Suppressor macrophage treated with lipopolysaccharide for 4 hours (primary cell): Measurements from ENCODE around the gene GIPR.
"Not testable (repeated sequence)": the region's sequence is repeated elsewhere in the genome, so short reads cannot be mapped to it uniquely, and the experiment has no call there.

Experiments
- DNase-seq: peaks from one replicate; pipeline ENCODE4 v3.0.0-alpha.2; 2020

Gene GIPR

DNA sequence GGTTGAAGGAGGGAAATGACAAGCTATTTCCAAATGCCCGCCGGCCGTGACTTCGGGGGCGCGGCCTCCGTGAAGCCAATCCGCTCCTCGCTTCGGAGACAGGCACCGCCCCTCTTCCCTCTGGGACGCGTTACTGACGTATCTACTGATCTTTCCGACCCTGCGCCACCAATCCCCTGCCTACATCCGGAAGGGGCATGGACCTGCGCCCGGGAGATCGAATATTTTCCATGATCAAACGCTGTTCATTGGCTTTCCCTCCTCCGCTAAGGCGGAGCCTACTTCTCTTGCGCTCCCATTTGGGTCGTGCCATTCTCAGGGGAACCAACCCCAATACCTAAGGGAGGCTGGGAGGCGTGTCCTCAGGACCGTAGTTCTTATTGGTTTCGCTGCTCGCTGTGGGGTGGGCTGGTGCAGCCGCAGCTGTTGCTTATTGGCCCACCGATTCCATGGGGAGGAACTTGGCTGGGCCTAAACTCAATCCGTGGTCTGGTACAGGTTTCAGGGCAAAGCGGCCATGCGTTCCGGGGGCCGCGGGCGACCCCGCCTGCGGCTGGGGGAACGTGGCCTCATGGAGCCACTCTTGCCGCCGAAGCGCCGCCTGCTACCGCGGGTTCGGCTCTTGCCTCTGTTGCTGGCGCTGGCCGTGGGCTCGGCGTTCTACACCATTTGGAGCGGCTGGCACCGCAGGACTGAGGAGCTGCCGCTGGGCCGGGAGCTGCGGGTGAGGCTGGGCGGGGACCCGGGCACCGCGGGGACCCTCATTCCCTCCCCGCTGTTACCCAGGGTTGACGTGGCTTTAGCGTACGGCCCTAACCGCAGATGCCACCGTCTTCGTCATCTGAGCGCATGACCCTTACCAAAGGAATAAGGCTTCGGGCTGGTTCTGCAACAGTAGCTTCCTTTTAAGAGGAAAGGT lies 24.4 kb downstream of the GIPR start, which contains the start of gene QPCTL:
QPCTL (plus strand) TSS at position 480 of the 919 bp plus-strand sequence; CDS start at position 518, 38 bp downstream.
- DNase-seq: peak; percentile 99

DNA sequence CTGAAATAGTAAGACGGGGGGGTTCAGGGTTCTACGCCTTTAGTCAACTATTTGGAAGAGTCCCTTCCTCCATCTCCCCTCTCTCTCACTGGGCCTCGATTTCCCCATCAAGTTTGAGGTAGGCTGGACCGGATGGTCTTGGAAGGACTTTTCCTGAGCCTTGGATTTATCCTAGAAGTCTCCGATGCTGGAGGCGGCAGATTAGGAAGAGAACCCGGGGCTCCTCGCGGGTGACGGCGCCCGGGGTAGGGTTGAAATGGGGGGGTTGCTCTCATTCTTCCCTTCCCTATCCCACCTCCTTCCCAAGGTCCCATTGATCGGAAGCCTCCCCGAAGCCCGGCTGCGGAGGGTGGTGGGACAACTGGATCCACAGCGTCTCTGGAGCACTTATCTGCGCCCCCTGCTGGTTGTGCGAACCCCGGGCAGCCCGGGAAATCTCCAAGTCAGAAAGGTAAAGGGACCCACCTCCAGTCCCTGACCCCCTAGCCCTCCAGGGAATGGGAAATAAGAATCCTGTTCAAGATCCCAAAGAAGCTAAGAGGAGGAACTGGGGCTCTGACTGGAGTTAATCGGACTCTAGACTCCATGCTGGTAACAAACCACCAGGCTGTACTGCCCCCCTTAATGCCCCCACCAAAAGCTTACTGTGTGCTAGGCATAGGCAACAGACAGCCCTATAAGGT lies 25.2 kb downstream of the GIPR start:
- DNase-seq: peak; percentile 86

DNA sequence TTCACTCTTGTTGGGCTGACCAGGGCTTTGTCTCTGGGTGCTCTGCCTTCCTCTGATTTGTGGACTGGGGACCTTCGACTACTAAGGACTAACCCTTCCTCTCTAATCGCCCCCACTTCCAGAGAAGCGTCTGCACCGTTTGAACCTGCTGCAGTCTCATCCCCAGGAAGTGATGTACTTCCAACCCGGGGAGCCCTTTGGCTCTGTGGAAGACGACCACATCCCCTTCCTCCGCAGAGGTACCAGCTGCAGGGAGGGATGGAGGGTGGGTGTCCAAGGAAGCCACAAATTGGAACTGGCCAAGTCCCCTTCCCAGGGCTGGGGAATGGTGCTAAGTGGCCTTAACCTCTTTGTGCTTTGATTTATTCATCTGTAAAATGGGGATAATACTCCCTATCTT lies 33.7 kb downstream of the GIPR start:
- no peak for DNase-seq

DNA sequence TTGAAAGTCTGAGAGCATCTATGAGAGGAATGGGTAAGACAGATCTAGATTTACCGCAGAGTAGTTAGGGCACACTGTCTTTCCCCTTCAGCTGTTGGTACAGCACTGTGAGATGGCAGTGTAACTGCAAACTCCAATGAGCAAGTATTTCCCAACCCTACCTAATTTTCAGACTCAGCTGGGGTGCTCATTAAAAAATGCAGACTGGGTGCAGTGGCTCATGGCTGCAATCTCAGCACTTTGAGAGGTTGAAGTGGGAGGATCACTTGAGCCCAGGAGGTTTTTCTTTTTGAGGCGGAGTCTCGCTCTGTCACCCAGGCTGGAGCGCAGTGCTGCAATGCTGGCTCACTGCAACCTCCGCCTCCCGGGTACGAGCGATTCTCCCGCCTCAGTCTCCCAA lies 37.1 kb downstream of the GIPR start:
- no peak for DNase-seq

DNA sequence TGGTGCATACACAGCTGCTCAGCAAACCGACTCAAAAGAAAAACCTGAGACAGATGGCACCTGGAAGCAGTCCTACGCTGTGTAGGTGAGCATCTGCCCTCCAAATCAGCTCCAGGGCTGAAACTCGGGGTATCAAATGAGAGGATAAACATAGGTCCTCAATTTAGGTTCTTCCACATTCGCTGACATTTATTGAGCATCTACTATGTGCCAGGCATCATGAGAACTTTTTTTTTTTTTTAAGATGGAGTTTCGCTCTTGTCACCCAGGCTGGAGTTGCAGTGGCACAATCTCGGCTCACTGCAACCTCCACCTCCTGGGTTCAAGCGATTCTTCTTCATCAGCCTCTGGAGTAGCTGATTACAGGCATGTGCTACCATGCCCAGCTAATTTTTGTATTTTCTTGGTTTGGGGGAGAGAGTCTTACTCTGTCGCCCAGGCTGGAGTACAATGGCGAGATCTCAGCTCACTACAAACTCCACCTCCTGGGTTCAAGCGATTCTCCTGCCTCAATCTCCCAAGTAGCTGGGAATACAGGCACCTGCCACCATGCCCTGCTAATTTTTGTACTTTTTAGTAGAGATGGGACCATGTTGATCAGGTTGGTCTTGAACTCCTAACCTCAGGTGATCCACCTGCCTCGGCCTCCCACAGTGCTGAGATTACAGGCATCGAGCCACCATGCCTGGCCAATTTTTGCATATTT lies 37.8 kb downstream of the GIPR start:
- DNase-seq: no peak

DNA sequence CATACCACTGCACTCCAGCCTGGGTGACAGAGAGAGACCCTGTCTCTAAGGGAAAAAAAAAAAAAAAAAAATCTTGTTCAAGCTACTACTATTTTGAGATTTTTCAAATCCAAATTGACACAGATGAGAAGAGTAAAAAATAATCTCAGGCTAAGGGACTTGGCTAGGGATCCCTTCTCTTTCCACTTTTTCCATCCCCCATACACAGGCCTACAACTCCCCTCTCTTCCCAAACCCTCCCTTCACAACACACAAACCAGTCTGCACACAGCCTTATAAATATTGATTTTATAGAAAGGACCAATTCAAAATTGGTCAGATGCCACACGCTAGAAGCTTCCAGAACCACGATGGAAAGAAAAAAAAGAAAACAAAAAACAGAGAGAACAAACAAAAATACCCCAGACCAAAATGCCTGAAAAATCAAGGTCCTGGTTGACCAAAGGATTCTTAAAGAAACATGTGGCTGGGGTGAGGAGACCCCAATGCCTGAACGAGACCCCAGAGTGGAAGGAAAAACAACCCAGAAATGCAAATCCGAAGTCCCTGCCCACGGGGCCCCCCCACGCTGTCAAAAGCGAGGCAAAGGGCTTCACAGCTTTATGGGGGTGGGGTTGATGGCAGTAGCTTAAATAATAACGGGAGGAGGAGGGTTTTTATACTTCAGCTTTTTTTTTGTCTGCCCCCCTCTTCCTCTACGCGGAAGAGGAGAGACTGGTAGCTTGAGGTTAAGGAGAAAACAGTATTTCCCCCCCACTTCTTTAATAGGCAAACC lies 42.5 kb downstream of the GIPR start:
- DNase-seq: no peak

DNA sequence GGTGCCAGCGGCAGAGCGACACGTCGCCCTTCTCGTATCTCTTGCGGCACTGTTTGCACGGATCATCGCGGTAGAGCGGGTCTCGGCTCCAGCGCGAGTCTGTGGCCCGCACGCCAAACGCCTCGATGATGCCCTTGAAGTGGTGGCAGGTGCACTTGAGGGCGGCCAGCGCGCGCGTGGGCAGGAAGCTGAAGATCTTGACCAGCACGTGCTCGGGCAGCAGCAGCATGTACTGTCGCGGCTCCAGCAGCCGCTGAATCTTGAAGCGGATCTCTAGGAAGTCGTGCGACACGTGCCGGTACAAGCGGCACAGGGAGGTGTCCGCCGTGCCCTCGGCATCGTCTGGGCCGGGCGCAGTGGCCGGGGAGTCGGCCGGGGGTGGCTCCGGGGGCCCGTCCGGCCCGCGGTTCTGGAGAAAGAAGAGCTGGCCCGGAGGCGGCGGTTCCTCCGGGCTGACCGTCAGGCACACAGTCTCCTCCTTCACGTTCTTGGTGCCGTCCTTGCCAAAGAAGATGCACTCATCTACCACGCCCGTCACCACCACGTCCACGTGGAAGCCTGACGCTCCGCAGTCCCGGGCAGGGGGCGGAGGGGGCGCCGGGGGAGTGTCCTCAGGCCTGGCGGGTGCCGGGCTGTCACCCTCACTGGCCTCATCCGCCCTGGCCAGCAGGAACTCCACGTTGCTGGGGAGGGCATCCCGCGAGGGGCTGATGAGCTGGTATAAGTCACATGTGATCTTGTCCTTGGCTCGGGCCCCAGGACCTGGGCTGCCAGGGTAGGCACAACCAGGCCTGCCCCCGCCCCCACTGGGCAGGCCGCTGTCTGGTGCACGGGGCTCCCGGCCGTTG lies 44.1 kb downstream of the GIPR start:
- no peak for DNase-seq

DNA sequence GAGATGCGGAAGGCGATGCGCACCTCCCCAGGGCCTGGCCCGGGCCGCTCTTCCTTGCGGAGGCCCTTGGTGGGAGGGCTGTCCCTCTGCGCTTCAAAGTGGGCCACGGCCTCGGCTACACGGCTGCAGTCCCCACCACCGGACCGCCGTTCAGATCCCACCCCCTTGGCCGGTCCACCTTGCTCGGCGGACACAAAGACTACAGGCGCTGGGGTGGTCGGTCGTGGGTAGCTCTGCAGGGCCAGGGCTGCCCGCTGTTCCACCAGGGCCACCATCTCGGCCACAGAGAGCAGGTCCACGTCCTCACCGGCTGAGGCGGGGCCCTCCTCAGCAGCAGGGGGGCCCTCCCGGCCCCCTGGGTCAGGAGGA lies 44.7 kb downstream of the GIPR start:
- no peak for DNase-seq

DNA sequence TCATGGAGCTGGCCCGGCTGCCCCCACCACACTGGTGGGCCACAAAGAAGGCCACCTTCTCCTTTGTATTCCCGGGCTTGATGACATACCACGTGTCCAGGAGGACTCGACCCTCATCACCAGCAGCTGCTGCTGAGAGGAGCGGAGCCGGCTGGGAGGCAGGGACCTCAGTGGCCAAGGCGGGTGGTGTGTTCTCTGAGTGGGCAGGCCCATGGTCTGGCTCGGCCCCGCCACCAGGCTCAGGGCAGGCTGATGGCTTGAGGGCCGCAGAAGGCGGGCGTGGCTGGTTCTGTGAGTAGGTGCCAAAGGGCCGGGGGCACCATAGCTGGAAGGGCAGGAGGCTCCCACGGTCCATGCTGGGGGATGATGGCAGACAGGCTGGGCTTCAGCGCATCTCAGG lies 45.1 kb downstream of the GIPR start:
- DNase-seq: no peak

DNA sequence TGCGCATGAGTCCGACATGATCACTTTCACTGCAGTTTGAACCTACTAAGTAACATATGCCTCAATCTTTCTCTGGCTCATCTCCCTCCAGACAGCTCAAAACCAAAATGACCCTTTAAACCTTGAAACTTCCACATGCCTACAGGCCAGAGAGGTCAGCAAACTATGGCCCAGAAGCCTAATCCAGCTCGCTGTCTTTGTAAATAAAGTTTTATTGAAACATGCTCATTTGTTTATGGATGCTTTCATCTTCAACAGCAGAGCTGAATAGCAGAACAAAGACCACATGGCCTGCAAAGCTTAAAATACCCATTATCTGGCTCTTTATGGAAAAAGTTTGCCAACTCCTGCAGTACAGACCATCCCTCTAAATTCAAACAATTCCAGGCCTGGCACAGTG lies 47.1 kb downstream of the GIPR start:
- no peak for DNase-seq

DNA sequence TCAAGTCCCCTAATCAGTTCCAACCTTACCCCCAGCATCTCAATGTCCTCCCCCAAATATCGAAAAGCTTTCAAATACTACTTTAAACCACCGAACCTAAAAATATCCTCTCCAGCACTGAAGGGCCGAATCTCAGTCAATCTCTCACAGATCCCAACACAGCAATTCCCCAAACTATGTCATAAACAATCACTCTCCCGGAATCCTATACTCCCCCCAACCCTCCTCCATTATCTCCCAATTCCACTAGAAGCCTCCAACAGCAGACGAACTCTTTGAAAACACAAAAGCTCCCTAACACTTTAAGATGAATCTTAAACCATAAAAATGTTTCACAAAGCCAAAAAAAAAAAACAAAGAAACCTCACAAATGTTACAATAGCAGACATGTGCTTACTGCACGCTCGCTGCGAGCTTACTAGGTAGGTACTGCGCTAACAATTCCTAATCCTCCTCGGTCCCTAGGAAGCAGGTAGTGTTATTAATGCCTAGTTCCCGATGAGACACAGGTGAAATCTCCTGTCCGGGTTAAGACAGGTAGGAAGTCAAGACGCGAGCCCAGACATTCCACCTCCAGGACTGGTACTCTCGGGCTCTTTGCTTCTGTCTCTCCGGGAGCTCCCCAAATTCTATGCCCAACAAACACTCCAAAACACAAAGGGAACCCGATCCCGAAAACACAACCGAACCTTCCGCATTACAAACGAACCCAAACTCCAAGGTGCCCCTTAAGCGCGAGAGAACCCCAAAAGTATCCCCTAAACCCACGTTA lies 48.5 kb downstream of the GIPR start:
- no peak for DNase-seq

DNA sequence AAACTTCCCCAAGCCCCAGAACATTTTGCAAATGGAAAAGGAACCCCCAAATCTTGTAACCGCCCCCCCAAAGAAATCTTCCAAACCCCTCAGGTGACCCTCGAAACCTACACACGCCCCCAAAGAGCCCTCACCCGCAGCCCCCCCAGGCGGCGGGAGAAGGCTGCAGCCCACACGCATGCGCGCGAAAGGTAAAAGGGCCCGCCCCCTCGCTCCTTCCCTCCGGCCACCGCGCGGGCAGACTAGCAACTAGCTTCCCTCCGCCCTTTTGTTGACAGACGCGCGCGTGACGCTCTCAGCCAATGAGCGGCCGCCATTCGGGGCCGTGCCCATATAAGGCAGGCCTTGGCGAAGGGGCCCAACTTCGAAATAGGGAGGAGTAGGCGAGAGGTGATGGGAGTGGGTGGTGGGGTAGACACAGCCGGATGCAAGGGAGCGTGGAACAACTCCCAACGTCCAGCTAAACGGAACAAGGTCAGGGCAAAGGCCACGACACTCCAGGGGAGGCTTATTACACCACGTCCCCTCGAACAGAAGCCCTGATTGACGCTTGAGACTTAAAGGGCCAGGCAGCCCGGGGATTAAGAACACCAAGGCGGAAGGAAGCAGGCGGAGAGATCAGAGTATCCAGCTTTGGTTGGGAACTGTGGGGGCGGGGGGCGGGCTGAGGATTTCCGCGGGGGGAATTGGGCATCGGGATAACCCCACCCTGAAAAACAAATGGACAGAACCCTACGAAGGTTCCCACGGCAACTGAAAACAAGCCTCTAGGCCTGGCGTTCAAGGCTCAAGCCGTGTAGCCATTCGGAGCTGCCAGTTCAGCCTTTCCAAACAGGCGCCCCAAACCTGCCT lies 49.3 kb downstream of the GIPR start:
- DNase-seq: peak; percentile 100

DNA sequence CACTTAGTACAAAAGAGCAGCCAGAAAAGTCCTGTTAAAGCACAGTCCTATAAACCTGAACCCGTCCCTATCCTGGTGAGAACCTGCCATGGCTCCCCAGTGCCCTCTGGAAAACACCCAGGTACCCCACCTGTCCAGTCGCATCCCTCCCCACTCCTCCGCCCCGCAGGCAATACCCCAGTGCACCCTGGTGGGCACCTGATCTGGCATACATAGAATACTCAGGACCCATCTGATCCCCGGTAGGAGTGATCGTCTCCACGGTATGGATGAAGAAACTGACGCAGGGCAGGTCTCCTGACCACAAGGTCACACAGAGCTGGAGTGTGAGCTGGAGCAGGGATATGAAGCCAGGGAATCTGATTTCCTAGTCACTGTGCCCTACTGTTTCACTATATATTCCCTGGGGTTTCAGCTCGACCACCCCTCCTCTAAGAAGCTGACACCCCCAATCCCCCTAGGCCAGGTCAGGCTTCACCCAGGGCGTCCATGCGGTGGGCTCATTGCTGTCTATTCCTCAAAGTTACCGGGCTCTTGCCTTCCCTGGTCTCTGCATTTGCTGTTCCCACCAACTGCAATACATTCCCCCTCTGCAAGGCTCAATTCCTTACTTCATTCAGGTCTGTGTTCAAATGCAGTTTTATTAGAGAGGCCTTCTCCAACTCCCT lies 50.1 kb downstream of the GIPR start:
- DNase-seq: no peak

DNA sequence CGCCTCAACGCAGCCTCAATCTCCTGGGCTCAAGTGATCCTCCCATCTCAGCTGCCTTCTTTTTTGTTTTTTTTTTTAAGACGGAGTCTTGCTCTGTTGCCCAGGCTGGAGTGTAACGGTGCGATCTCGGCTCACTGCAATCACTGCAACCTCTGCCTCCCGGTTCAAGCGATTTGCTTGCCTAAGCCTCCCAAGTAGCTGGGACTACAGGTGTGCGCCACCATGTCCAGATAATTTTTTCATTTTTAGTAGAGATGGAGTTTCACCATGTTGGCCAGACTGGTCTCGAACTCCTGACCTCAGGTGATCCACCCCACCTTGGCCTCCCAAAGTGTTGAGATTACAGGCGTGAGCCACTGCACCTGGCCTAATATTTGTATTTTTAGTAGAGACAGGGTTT lies 52.0 kb downstream of the GIPR start:
- not testable (repeated sequence) for DNase-seq

DNA sequence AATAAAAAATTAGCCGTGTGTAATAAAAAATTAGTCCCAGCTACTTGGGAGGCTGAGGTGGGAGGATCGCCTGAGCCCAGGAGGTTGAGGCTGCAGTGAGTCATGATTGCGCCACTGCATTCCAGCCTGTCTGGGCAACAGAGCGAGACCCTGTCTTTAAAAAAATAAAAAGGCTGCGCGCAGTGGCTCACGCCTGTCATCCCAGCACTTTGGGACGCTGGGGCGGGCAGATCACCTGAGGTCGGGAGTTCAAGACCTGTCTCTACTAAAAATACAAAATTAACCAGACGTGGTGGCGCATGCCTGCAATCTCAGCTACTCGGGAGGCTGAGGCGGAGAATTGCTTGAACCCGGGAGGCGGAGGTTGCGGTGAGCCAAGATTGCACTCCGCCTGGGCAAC lies 60.7 kb downstream of the GIPR start:
- DNase-seq: not testable (repeated sequence)

DNA sequence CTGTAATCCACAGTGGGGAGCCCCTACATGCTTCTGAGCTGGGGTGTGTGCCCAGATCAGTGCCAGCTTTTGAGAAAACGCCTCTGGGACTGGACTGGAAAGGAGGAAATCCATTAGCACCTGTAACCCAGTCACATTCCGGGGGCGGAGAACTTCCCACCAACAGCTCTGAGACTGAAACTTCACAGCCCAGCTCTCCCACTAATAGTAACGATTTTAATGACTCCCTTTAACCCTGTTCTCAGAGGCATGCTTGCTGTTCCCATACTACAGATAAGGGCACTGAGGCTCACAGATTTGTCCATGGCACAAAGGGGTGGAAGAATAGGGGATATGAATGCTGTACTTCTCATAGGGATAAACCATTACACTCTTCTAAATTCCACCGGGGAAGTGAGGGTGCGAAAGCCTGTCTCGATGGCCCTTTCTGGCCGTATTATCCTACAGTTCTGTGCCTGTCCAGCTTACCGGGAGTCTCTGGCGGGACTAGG lies 61.8 kb downstream of the GIPR start:
- DNase-seq: no peak

DNA sequence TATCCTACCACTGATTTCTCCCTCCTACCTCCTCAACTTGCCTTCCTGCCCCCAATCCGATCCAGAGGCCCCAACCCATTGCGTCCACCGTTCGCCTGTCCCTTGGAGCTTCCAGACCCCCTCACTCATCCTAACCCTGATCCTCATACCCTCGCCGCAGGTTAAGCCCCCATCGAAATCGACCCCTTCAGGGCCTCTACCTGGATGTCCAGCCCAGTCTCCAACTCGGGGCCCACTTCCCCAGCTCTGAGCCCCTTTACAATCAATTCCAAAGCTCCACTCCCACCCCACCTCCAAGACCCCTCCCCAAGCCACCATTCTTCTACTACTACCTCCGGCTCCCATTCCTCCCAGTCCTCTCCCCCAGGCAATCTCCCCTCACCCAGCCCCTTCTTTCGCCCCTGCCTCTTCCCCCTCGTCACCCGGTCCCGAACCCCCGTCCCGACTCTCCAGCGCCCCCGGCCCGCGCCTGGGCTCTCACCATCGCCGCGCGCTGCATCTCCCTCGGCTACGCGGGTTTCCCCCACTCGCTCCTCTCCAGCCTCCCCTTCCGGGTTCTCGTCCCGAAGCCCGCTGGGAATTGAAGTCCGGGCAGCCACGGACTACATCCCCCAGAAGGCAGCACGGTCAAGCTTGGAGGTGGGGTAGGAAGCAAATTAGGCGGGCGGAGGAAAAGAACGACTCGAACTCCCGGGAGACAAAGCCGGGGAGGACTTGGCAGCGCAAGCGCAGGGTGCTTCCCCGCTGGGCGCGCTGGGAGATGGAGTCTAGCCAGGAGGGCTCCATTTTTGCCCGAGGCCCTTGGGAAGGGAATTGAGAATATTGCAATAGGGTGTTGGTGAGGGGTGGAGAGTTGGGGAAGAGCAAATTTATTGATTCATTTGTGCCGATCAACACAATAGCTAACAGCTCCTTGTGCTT lies 62.6 kb downstream of the GIPR start, which contains the start of gene FBXO46:
FBXO46 (minus strand) TSS at position 529 of the 921 bp plus-strand sequence. CDS start 17,401 bp downstream, outside the sequence.
- peak; percentile 98 for DNase-seq
